Kidney glomerular epithelial cell (primary cell): ENCODE results near the gene ZBTB40.

Experiments
- DNase-seq: peaks from one replicate; lab custom pipeline; 2025; lab: John Stamatoyannopoulos, UW

ZBTB40 gene

GRCh38 chr1:22503721-22504410 is 52.2 kb downstream of the ZBTB40 start:
- DNase-seq = peak; percentile 41

DNA sequence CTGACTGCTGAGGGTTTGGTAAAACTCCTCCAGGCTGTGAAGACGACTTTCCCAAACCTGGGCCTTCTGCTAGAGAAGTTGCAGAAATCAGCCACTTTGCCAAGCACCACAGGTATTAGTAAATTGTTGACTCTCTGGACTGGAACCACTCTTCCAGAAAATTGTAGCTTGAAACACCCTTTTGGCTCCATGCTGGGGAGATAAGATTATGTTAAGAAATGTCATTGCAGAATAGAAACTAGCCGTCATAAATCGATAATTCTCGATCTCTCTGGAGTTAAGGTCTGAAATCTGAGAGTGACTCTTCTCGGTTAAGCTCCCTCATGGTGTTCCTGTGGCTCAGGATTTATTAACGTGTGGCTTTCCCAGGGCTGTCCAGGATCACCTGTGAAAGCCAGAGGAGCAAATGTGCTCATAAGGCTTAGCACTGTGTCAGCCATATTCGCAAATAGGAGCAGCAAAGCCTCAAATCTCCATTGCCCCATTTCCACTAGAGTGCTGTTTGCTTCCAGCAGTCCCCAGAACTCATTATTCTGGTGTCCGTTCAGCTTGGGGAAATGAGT is 54.6 kb downstream of the ZBTB40 start:
- DNase-seq = no peak

DNA sequence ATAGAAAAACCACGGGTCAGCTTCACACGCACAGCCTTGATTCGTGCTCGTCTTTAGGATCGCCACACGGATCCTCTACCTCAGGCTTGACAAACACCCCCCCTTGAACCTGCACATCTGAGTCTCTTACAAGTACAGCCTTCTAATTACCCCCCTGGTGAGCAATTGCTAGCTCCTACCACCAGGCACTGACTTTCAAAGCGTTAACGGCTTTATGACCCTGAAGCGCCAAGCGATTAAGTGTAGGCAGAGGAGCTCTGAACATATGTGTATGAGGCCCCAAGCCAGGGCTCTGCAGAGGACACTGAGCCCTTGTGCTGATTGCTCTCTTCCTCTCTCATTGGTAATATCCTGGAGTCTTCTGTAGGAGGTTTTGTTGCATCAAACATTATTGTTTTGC is 55.9 kb downstream of the ZBTB40 start:
- no peak for DNase-seq

- no peak for DNase-seq
Observed at GRCh38 chr1:22508329-22508728, 56.7 kb downstream of the ZBTB40 start.

DNA sequence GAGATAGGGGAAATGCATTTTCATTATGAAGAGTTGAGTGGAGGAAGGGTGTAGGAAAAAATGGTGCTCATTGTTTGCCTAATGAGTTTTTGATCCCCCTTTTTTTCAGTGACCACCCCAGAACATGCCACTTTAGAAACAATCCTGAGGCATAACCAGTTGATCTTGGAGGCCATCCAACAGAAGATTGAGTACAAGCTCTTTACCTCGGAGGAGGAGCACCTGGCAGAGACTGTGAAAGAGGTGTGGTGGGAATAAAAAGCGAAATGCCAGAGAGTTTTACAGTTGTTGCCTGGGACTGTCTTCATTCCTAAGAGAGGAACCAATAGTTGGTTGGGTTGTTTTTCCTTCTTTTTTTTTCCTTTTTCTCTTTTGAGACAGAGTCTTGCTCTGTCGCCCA is 57.3 kb downstream of the ZBTB40 start:
- no peak for DNase-seq

DNA sequence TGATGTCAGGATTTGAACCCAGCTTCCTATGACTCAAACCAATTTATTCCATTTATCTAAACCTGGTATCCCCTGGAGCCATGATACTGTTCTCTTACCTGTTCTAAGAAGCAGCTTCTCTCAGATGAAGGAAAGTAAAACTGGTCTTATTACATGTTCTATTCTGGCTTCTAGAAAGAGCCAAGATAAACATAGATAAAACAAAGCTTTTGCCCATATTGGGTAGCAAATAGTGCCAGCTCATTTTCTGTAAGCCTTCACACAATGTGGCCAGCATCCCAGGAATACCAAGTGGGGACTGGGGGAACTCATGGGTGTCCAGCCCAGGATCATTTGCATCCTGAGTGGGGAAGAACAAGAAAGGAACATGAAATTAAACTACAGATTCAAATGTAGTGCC is 58.2 kb downstream of the ZBTB40 start:
- DNase-seq = no peak

GRCh38 chr1:22512873-22513272 is 61.2 kb downstream of the ZBTB40 start:
- no peak for DNase-seq

DNA sequence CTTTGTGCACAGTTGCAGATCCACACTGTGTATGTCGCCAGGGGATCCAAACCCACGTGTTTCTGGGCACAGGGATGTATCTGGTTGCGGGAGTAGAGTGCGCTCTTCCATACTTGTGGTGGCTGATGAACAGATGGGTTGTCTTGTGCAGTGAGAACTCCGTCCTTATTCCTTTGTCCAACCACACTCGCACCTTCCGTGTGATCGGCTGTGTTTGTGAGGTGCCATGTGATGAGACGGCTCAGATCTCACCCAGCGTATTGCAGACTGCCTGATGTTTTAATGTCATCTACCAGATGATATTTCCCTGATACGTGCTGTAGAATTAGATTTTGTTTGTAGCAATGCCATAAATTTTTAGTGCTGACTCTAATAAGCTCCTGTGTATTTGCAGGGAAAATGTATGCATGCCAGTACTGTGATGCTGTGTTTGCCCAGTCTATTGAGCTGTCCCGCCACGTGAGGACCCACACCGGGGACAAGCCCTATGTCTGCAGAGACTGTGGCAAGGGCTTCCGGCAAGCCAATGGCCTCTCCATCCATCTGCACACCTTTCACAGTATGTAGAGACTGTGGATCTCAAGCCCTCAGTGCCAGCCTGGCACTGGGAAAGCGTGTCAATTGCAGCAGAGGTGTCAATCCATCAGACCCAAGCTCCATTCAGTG is 65.4 kb downstream of the ZBTB40 start:
- DNase-seq = no peak

DNA sequence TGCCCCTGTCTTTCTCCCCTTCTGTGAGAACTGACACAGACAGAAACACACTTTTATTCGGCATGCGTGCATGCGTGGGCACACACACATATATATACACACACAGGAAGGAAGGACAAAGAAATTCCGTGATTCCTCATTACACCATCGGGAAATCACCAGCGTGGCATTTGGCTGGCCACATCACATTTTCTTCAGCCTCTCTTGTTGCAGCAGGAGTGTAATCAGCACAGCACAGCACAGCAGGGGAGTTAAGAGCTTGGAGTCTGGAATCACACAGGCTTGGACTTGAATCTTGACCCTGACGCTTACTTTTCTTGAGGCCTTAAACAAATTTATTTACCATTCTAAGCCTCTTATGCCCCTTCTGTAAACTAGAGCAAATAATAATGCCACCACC is 66.3 kb downstream of the ZBTB40 start:
- DNase-seq = no peak

GRCh38 chr1:22518379-22518778 is 66.7 kb downstream of the ZBTB40 start:
- DNase-seq = no peak

GRCh38 chr1:22520871-22521270 is 69.2 kb downstream of the ZBTB40 start:
- DNase-seq = no peak

- no peak for DNase-seq
Observed at GRCh38 chr1:22521692-22522091, 70.0 kb downstream of the ZBTB40 start.

DNA sequence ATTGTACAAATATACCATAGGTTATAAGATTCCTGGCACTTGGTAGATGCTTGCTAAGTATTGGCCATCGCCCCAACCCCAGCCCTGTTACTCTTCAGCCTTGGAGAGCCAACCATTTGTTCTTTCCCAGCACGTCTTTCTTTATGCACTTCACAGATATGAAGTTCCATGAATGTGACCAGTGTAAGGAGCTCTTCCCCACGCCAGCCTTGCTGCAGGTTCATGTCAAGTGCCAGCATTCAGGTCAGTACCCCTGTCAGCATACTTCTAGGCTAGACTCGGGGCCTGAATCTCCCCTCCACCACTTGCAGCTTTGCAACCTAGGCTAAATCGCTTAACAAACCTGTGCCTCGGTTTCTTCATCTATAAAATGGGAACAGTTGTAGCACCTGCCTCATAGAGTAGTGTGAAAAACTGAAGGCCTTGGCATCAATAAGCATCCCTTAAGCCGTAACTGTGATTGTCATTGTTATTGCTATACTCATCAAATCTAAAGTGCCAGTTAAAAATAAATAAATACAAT is 70.6 kb downstream of the ZBTB40 start:
- DNase-seq = no peak

GRCh38 chr1:22524481-22524880 is 72.8 kb downstream of the ZBTB40 start:
- no peak for DNase-seq

DNA sequence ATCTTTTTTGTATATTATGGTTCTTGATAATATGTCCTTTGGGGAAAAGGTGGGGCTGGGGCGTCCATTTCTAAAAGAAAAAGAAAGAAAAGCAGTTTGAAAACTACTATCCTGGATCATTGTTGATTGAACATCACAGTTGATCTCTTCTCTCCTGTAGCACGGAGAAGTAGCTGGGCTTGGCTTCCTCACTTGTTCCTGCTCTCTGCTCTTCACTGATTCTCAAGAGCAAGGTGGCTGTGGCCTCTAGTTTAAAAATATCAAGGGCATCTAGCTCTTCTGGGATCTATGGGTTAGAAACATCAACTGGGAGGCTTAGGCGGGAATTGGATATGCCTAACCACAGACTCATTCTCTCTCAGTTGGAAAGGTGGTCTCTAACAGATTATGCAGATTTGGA is 73.6 kb downstream of the ZBTB40 start:
- no peak for DNase-seq

DNA sequence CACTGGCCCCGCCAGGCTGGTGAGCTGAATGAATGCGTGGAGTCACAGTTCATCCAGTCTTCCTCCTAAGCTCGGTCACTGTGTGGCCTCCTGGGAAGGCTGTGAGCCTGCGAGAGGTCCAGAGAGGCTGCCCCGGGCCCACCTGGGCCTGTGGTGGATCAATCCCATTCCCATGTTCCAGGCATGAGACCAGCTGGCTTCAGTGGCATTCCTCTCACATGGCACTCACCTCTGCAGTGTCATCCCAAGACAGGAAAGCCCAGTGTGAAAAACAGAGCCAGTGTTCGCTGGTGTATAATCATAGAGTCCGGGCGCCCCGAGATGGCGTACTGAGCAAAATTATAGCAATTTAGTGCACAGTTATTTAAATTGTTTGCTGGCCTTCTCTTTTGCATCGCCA is 74.0 kb downstream of the ZBTB40 start:
- DNase-seq = no peak

- DNase-seq = no peak
Observed at GRCh38 chr1:22526098-22526497, 74.4 kb downstream of the ZBTB40 start.

GRCh38 chr1:22526677-22527076 is 75.0 kb downstream of the ZBTB40 start:
- no peak for DNase-seq

DNA sequence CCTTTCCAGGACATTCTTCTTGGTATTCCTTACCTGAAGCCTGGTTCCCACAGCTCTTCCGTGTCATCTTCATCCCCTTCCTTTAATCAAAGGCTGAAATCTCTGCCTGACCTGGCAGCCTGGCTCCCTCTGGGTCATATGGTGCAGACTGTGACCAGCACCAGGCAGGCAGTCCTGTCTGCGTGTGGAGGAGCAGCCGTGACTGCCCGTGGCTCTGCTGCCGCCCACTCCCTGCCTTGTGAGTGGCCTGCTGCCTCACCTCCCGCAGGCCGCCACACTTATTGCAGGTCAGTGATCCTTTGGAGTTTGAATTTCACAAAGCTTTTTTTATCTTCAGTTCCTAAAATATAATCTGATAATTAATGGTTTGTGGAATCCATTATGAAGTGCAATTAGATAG is 75.5 kb downstream of the ZBTB40 start:
- no peak for DNase-seq

DNA sequence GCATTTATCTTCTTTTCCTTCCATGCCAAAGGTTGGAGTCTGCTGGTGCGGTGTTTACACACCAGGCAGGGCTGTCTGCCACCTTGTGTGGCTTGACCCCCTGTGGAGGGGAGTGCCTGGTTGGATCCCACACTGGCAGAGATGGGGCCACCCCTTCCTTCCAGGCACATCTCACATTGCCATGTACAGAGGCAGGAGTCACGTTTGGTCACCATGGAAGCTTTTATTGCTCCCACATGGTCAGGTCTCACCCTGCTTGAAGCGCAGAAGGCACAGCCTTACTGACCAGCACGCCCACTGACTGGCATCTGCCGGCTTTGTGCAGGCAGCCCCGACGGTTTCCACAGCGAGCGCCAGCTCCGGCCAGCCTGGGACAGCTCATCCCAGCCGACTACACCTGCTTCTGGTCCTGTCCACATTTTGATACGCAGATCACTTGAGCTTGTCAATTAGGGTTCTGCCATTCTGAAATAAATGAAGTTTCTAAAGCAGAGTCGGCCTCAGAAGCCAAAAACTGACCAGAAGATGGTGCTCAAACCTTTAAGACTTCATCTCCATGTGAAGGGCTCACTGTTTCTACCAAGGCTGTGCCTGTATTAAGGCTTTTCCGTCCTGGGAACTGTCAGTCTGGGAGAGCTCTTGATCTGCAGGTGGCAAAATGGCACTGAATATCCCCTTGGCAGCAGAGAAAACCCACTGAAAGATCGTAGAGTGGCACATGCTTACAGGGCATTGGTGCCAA is 76.1 kb downstream of the ZBTB40 start:
- DNase-seq = no peak

GRCh38 chr1:22528451-22528850 is 76.8 kb downstream of the ZBTB40 start:
- DNase-seq = no peak

- no peak for DNase-seq
Observed at GRCh38 chr1:22529901-22530621, 78.4 kb downstream of the ZBTB40 start.
